Endothelial cell of hepatic sinusoid (primary cell): Measurements from ENCODE around the gene PLA2G4B.

Experiments
- in situ Hi-C: cut with HindIII; loops from 2 replicates; pipeline ENCODE4 v1.10.0; 2017; ENCODE audit warnings: low sequenced_read_pairs

The PLA2G4B gene

GRCh38 chr15:41885321-41885720 lies 46.7 kb downstream of the PLA2G4B start:
- in situ Hi-C loops = no loop called here

GRCh38 chr15:41885841-41886240 lies 47.2 kb downstream of the PLA2G4B start:
- in situ Hi-C loops = no loop called here

- in situ Hi-C loops = no loop called here
Measured at GRCh38 chr15:41886741-41887140, 48.1 kb downstream of the PLA2G4B start.

- in situ Hi-C loops = no loop called here
Measured at GRCh38 chr15:41887161-41887560, 48.5 kb downstream of the PLA2G4B start.

GRCh38 chr15:41887893-41888292 lies 49.2 kb downstream of the PLA2G4B start:
- in situ Hi-C loops = no loop called here

GRCh38 chr15:41888662-41889253 lies 50.1 kb downstream of the PLA2G4B start:
- in situ Hi-C loops = no loop called here

- in situ Hi-C loops = loop anchor here (5.0 kb wide), 1 partner anchor 82 kb away; the partner anchor contains the start of gene EHD4
Measured at GRCh38 chr15:41890050-41890690, 51.5 kb downstream of the PLA2G4B start.

GRCh38 chr15:41891226-41891625 lies 52.6 kb downstream of the PLA2G4B start:
- in situ Hi-C loops = loop anchor here (5.0 kb wide), 1 partner anchor 81 kb away; the partner anchor contains the start of gene EHD4

- in situ Hi-C loops = loop anchor here (5.0 kb wide), 1 partner anchor 80 kb away; the partner anchor contains the start of gene EHD4
Measured at GRCh38 chr15:41891946-41892345, 53.3 kb downstream of the PLA2G4B start.

- in situ Hi-C loops = loop anchor here (5.0 kb wide), 1 partner anchor 79 kb away; the partner anchor contains the start of gene EHD4
Measured at GRCh38 chr15:41892621-41893421, 54.2 kb downstream of the PLA2G4B start.

GRCh38 chr15:41893422-41894250 lies 55.0 kb downstream of the PLA2G4B start, which contains the start of gene SPTBN5:
TSS of gene SPTBN5 (minus strand) at chr15:41894053. CDS start at chr15:41893497, 556 bp downstream.
- in situ Hi-C loops = loop anchor here (5.0 kb wide), 1 partner anchor 79 kb away; the partner anchor contains the start of gene EHD4

- in situ Hi-C loops = loop anchor here (5.0 kb wide), 1 partner anchor 78 kb away; the partner anchor contains the start of gene EHD4
Measured at GRCh38 chr15:41894251-41894790, 55.7 kb downstream of the PLA2G4B start.

GRCh38 chr15:41894791-41895463 lies 56.3 kb downstream of the PLA2G4B start:
- in situ Hi-C loops = loop anchor here (5.0 kb wide), 1 partner anchor 77 kb away; the partner anchor contains the start of gene EHD4

- in situ Hi-C loops = no loop called here
Measured at GRCh38 chr15:41895491-41895890, 56.8 kb downstream of the PLA2G4B start.

- in situ Hi-C loops = no loop called here
Measured at GRCh38 chr15:41895957-41896356, 57.3 kb downstream of the PLA2G4B start.

- in situ Hi-C loops = no loop called here
Measured at GRCh38 chr15:41896566-41896965, 57.9 kb downstream of the PLA2G4B start.

GRCh38 chr15:41897363-41897799 lies 58.7 kb downstream of the PLA2G4B start:
- in situ Hi-C loops = no loop called here
